GM13976 (cell line): ENCODE measurements around the gene UBALD2.
"Not testable (repeated sequence)": the region's sequence is repeated elsewhere in the genome, so short reads cannot be mapped to it uniquely, and the experiment has no call there.

Experiments used
- DNase-seq: peaks from one replicate; pipeline ENCODE4 v3.0.0; 2012; ENCODE audit warnings: low spot score
- in situ Hi-C: fragments of 300-500 bp; cut with MboI; formaldehyde crosslinking; loops from one replicate; pipeline ENCODE4 v1.12.0; 2022; ENCODE audit warnings: low sequenced_read_pairs, mixed read lengths, inconsistent platforms; ENCODE audit not compliant: unreplicated experiment
- TF ChIP-seq, protein P1 (sequence below): IDR thresholded peaks from 2 replicates; pipeline ENCODE4 v1.5.1; 2012; ENCODE audit warnings: borderline replicate concordance, mild to moderate bottlenecking; ENCODE audit not compliant: insufficient read depth; ENCODE audit errors: extremely low read depth, missing control alignments, control extremely low read depth

Gene UBALD2

DNA sequence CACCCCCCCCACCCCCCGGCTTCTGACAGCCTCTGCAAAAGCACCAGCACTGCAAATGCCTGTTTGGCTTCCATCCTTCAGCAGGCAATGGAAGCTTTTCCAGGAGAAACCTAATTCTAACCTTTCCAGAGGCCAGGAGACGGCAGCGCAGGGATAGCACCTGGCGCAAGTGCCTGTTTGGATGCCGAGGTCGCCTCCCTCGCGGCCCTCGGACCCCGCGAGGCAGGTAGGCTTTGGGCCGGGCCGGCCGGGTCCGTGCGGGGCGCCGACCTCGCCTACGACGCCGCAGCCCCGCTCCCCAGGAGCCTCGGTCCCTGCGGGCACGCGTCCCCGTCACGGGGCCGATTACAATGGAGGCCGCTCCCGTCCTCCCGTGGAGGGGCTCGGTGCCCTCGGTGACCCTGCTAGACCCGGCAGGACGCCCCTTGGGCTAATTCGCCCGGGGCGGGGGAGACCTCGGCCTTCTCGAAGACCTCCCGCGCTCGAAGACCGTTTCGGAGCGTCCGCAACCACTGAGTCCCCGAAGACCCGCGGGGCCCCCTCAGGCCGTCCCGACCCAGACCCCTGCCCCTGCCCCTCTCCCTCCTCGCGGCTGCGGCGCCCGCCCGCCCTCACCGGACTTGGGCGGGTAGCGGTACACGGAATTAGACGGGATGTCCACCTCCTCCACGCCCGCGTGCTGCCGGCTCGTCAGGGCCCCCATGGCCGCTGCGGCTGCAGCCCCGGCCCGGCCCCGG is 25.4 kb upstream of the UBALD2 start:
- TF ChIP-seq, protein P1, sequence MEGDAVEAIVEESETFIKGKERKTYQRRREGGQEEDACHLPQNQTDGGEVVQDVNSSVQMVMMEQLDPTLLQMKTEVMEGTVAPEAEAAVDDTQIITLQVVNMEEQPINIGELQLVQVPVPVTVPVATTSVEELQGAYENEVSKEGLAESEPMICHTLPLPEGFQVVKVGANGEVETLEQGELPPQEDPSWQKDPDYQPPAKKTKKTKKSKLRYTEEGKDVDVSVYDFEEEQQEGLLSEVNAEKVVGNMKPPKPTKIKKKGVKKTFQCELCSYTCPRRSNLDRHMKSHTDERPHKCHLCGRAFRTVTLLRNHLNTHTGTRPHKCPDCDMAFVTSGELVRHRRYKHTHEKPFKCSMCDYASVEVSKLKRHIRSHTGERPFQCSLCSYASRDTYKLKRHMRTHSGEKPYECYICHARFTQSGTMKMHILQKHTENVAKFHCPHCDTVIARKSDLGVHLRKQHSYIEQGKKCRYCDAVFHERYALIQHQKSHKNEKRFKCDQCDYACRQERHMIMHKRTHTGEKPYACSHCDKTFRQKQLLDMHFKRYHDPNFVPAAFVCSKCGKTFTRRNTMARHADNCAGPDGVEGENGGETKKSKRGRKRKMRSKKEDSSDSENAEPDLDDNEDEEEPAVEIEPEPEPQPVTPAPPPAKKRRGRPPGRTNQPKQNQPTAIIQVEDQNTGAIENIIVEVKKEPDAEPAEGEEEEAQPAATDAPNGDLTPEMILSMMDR: no peak
- no peak for DNase-seq
- in situ Hi-C loops: no loop called here

DNA sequence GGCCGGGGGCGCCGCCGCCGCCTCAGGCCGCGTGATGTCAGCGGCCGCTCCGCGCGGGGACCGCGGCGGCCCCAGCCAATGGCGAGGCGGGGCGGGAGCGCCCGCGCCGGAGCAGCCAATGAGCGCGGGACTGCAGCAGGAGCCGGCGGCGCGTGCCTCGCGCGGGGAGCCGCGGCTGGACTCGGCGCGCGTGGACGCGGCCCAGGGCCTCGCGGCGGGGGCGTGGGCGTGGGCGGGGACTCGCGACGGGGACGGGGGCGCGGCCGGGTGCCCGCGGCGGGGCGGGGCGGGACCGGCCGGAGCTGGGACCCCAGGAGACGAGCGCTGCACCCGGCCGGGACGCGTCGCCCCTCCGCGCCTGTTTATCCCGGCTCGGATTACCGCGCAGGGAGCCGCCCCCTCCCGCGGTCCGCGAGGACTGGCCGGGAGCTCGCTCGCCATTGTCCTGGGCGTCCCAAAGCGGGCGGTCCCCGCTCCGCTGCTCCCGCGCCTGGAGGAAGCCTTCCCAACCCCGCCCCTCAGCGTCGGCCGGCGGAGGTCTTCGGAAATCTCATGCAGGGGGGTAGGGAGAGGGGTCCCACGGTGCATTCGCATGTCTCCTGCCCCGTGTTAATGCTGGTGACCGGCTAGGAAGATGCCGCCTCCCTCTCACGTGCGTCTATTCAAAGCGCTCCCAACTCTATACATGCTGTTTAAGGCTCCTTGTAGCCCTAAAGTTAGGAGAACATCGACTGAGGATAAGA is 24.5 kb upstream of the UBALD2 start, which contains the start of gene RNF157:
Gene RNF157 (minus strand): TSS at position 33 of the 743 bp plus-strand sequence. CDS start 253 bp downstream, outside the sequence.
- DNase-seq: peak; percentile 84
- TF ChIP-seq, protein P1: no peak
- in situ Hi-C loops: no loop called here

DNA sequence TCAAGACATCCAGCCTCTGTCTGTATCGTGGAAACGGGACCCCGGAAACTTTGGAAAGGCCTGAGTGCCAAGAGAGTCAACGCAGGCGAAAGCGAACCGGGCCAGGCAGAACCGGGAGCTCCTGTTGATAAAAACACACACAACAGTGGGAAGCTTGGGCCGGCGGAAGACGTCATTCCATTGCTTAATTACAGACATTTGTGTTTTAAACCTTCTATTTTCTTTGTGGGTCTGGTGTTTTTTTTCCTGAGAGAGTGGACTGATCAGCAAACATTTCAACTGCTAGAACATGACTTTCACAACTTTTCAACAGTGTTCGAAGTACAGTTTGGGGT is 24.0 kb upstream of the UBALD2 start:
- TF ChIP-seq, protein P1: no peak
- in situ Hi-C loops: no loop called here
- DNase-seq: no peak

DNA sequence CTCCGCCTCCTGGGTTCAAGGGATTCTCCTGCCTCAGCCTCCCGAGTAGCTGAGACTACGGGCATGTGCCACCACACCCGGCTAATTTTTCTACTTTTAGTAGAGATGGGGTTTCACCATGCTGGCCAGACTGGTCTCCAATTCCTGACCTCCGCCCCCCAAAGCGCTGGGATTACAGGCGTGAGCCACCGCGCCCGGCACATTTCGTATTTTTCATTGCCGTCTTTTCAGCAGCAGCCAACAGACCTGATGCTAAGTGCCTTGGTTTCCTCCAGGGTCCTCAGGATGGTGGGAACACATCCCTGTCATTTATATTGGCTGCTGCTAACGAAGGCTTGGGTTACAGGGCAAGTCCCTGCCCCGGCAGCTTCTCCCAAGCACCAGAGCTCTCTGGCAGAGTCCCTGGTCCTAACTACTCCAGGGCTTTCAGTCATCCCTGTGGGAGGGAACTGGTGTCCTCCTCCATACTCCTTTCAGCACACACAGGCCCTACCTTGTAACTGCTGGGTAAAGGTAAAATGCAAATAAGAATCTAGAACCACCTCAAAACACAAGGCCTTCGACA is 23.4 kb upstream of the UBALD2 start:
- in situ Hi-C loops: no loop called here
- no peak for DNase-seq
- TF ChIP-seq, protein P1: no peak

DNA sequence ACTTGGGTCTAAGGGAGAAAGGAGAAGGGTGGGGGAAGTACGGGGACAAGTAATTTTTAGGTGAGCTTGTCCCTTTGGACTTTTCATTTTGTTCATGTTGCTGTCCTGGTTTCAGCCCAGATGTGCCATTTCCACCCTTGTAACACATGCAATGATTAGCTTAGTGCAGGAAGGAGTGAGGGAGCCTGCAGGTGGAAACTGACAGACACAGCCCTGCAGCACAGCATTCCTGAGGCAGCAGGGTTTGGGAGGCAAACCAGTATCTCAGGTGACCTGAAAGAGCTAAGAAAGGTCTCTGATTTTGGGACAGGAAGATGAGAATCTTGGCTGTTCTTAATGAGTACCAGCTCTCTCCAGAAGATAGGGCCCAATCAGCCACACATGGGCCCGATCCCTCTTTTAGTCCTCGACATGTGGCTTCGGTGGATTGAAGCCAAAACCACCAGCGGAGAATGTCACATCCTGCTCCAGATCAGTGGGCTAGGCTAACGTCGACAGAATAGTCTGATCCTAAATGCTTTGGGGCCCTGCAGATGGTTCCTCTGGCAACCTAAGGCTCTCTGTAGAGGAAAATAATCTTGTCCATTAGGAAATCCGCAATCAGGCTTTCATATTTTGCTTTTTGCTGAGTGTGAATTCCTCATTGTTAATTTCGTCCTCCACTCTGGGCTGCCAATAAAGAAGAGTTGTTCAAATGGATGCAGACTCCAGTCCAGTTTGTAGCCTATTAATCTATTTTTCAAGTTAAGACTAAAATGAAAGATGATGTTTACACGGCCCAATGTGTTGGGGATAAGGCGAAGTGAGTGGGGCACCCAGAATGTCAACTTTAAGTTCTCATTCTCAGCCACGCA is 21.1 kb upstream of the UBALD2 start:
- DNase-seq: no peak
- TF ChIP-seq, protein P1: no peak
- in situ Hi-C loops: no loop called here

DNA sequence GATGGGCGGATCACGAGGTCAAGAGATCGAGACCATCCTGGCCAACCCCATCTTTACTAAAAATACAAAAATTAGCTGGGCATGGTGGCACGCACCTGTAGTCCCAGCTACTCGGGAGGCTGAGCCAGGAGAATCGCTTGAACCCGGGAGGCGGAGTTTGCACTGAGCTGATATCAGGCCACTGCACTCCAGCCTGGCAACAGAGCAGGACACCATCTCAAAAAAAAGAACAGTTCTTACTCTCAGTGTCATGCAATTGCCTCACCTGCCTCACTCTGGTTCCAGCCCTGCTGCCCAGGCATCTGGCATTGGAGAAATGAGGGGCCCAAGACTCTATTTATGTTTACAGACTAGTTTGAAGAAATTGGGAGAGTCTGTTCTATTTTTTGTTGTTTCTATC is 20.4 kb upstream of the UBALD2 start:
- DNase-seq, in situ Hi-C loops: not testable (repeated sequence)
